ENCODE measurements around the gene CAPZB.

DNA sequence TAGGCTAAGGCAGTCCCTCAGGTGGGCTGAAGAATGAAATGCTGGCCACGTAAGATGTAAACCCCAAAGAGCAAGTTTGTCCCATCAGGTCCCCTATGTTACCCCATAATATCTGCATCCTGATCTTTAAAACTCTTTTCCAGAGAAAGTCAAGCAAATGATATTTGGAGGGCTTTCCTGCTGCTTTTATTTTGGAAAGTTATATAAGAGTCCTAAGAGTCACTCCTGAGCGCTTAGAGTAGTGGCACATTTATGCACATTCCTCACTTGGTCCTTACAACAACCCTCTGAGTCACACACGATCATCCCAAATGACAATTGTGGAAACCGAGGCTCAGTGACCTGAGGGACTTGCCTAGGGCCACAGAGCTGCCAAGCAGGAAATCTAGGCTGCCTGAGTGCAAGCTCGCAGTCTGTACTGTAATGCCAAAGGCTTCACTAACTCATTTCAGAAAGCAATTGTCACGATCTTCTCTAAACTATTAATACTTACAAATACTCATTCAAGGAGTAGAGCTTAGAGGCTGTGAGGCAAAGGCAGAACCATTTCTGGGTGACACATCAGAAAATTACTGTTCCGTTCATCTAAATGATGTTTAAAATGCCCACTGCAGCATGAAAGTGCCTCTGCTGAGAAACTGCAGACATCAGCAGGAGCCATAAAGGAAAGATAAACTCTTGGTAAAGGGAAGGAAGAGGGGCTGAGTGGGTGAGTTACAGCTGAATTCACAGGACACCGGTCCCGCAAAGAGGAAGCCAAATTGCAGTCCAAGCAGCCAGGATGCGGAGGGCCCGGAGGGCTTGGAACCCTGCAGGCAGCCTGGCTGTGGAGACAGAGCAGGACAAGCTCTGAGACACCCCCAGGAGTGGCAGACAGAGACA lies 30.8 kb downstream of the CAPZB start:
- TF ChIP-seq POLR2A (IDR thresholded peaks at IDR 0.05; ENCODE audit: low read length) (no peak), GATA1 (IDR thresholded peaks at IDR 0.05; ENCODE audit: low read depth, low read length) (no peak)

Measured in erythroblast (primary cell).